ENCODE results near the gene GREM2. TPM values are rescaled to one million over a fixed set of nuclear protein-coding genes. Genes with fewer than 3 reads are reported as not detected.

Gene GREM2
- total RNA-seq, 1 experiment from 2014 or later = not detected

- Mint-ChIP-seq H3K4me3 (no peak overlapping the region), H3K27me3 (ENCODE audit: low read depth) (peaks cover 30% of the 10 kb centered on the region), H3K9me3 (no peaks in the 10 kb centered on the region), H3K4me1 (peaks cover 6 to 16% of the 10 kb centered on the region in 2 experiments), H3K36me3 (ENCODE audit: insufficient read depth in 1 of 3, low read depth in 3 of 3) (no peaks in the 10 kb centered on the region), H3K27ac (no peak overlapping the region)
- H2AK5ac ChIP-seq (ENCODE audit: insufficient read length, low read length) = no peak overlapping the region
- H3K23ac ChIP-seq (ENCODE audit: insufficient read length, low read depth, low read length) = no peak overlapping the region
- no peaks in the 10 kb centered on the region; the same call in 1 of the 2 replicates for H3K27me3 ChIP-seq (ENCODE audit: insufficient read depth, low read length)
- WGBS (ENCODE audit: extremely low coverage, insufficient read length, low lambda C conversion rate) = no CpG with 5 or more reads among the region's 4 CpGs
- peaks cover 8% of the 10 kb centered on the region; the same call in 1 of the 2 replicates for H3K4me1 ChIP-seq (ENCODE audit: insufficient read depth, low read length)
- no peak overlapping the region for H3K27ac ChIP-seq (ENCODE audit: insufficient read length, low read depth, low read length)
- H3K4ac ChIP-seq (ENCODE audit: low read depth, low read length) = no peak overlapping the region
- H4K20me1 ChIP-seq (ENCODE audit: control insufficient read depth, insufficient read depth, insufficient read length) = no peaks in the 10 kb centered on the region
- H2BK120ac ChIP-seq (ENCODE audit: low read depth, low read length, poor library complexity, severe bottlenecking) = no peak overlapping the region
- H3T11ph ChIP-seq (ENCODE audit: low read length) = no peak overlapping the region
- H4K91ac ChIP-seq (ENCODE audit: insufficient read length, low read depth, low read length) = no peak overlapping the region
- no peak overlapping the region for H4K5ac ChIP-seq (ENCODE audit: insufficient read length, low read depth, low read length)
- no peak overlapping the region for H2BK12ac ChIP-seq (ENCODE audit: insufficient read length, low read depth, low read length)
- H3K18ac ChIP-seq (ENCODE audit: insufficient read length, low read depth, low read length) = no peak overlapping the region
- H2BK20ac ChIP-seq (ENCODE audit: low read depth, low read length, poor library complexity, severe bottlenecking) = no peak overlapping the region
- H3K14ac ChIP-seq (ENCODE audit: insufficient read depth, low read length) = no peak overlapping the region
- H3K56ac ChIP-seq (ENCODE audit: insufficient read length, low read depth, low read length) = no peak overlapping the region
- no peaks in the 10 kb centered on the region for H3K79me1 ChIP-seq (ENCODE audit: insufficient read depth, low read depth, low read length, poor library complexity, severe bottlenecking)
- DNase-seq = no peak
- H2BK15ac ChIP-seq (ENCODE audit: low read depth, low read length) = no peak overlapping the region
- H3K23me2 ChIP-seq (ENCODE audit: insufficient read length, low read depth, low read length, poor library complexity, severe bottlenecking) = peaks cover 5% of the 10 kb centered on the region
- TF ChIP-seq CTCF (conservative IDR thresholded peaks at IDR 0.05) = no peak
- H2BK5ac ChIP-seq (ENCODE audit: insufficient read length, low read length) = no peak overlapping the region
- no peaks in the 10 kb centered on the region for H3K79me2 ChIP-seq (ENCODE audit: insufficient read depth, low read length)
- no peak overlapping the region for H2AFZ ChIP-seq (ENCODE audit: low read length)
- no peak overlapping the region for H4K8ac ChIP-seq (replicated peaks; ENCODE audit: insufficient read length, low read depth, low read length)
- H3K4me2 ChIP-seq (ENCODE audit: insufficient read depth, insufficient read length, low read length) = no peak overlapping the region
- no peaks in the 10 kb centered on the region for H3K9me3 ChIP-seq (ENCODE audit: control insufficient read depth, low read depth, low read length)
- H3K9ac ChIP-seq (ENCODE audit: extremely low read depth, insufficient read length, low read length) = no peak overlapping the region
These were observed 116.4 kb downstream of the GREM2 start for GRCh38 chr1:240495601-240496000.
